ENCODE data around the gene CD70.

DNA sequence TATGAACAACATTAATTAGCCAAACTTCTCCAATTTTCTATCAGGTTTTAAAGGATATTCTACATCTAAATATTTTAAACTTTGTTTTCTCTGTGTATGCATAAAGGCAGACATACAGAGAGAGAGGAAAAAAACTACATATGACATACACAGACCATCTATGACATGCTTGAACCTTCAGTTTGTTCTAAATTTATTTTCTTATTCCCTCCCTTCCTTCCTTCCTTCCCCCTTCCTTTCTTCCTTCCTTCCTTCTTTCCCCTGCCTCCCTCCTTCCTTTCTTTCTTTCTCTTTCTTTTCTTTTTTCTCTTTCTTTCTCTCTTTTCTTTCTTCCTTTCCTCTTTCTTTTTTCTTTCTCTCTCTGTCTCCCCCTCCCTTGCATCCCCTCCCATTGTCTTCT is 35.8 kb upstream of the CD70 start:
- TF ChIP-seq CTCF (conservative IDR thresholded peaks at IDR 0.05) = no peak
- TF ChIP-seq EZH2 (IDR thresholded peaks at IDR 0.05; ENCODE audit: low read depth) = no peak
